ENCODE results near the gene MRPS9. TPM values are rescaled to one million over a fixed set of nuclear protein-coding genes. Genes with fewer than 3 reads are reported as not detected.

The MRPS9 gene
- total and polyA plus RNA-seq, 9 of the 15 experiments (the other 6 are each of a cell fraction or from before 2014, with no cell fraction given) = 46.2 to 143 (median 65.6) TPM

- peak; percentile 53; the same call in 1 of the 2 replicates for TF ChIP-seq SMC3 (conservative IDR thresholded peaks at IDR 0.05; ENCODE audit: insufficient read depth, low read depth, low read length)
Measured at GRCh38 chr2:105114551-105114950, 76.7 kb downstream of the MRPS9 start (continued).

- Histone ChIP-seq H3K9me3 (replicated peaks; ENCODE audit: control insufficient read depth, insufficient read depth, low read depth, low read length) (no peaks in the 10 kb centered on the region; the same call in 1 of the 2 replicates), H3K36me3 (ENCODE audit: control insufficient read depth, insufficient read depth, low read length) (no peaks in the 10 kb centered on the region), H3K27me3 (ENCODE audit: control insufficient read depth in 2 of 2, insufficient read depth in 2 of 2, low read length in 2 of 2) (no peaks in the 10 kb centered on the region), H3K4me1 (replicated peaks in 1 of 2; ENCODE audit: control insufficient read depth in 2 of 2, insufficient read depth in 2 of 2, low read length in 2 of 2) (peaks cover 0 to 5% of the 10 kb centered on the region in 2 experiments; a peak in 2 of 5 replicates), H3K9ac (ENCODE audit: insufficient read depth in 1 of 2, low read depth in 2 of 2, low read length in 2 of 2) (no peak overlapping the region), H3K27ac (ENCODE audit: extremely low read depth, low read depth, low read length) (no peak overlapping the region), H3K4me2 (ENCODE audit: insufficient read depth, low read length) (no peak overlapping the region), H4K20me1 (replicated peaks; ENCODE audit: control insufficient read depth, insufficient read depth, low read length) (no peaks in the 10 kb centered on the region), H2AFZ (ENCODE audit: low read depth, low read length) (no peak overlapping the region), H3K4me3 (no peak overlapping the region), H3K79me2 (ENCODE audit: control insufficient read depth, insufficient read depth, low read length) (no peaks in the 10 kb centered on the region), H3K9me1 (ENCODE audit: control insufficient read depth, insufficient read depth, low read length) (no peaks in the 10 kb centered on the region)
- intact Hi-C loops (cut with micrococcal nuclease) = loop anchor here (10.0 kb wide), 1 partner anchor 408 kb away; no protein-coding TSS in a partner anchor
- in situ Hi-C loops (cut with MboI) = loop anchor here (5.0 to 25.0 kb wide), 2 partner anchors 176 to 421 kb away; no protein-coding TSS in a partner anchor
- POLR2A ChIA-PET = interaction anchor here (0.6 to 1.1 kb wide), 4 partner anchors 8 to 248 kb away, joined by 3 to 4 read pairs (median 3); no protein-coding TSS in a partner anchor
- CTCF ChIA-PET (ENCODE audit: low intra/inter-chr PET ratio) = interaction anchor here (0.9 kb wide), 1 partner anchor 178 kb away, joined by 5 read pairs; no protein-coding TSS in a partner anchor
- BruUV-seq (replicated peaks) = no TSS peak
- no peak for FAIRE-seq
- no peak for DNase-seq (ENCODE audit: extremely low read depth in 1 of 4, low spot score in 3 of 4)
- WGBS (ENCODE audit: insufficient coverage, low coverage, missing lambda C conversion rate) = 29% methylated on average over 5 of the region's 5 CpGs
- no peak; the same call in 2 of the 3 replicates for ATAC-seq
- no peak for TF ChIP-seq ZNF518B (CRISPR knock-in tag; IDR thresholded peaks at IDR 0.05)
- no peak for TF ChIP-seq XRCC4 (IDR thresholded peaks at IDR 0.05; ENCODE audit: extremely low read depth, insufficient read depth, insufficient read length)
- TF ChIP-seq PHF8 (IDR thresholded peaks at IDR 0.05; ENCODE audit: borderline replicate concordance, low read length) = no peak
- no peak for TF ChIP-seq UBTF (IDR thresholded peaks at IDR 0.05; ENCODE audit: borderline replicate concordance in 1 of 2, low read depth in 2 of 2, low read length in 2 of 2)
- TF ChIP-seq SAFB (IDR thresholded peaks at IDR 0.05; ENCODE audit: borderline replicate concordance, low read depth, low read length) = no peak
- TF ChIP-seq CBX1 (IDR thresholded peaks at IDR 0.05; ENCODE audit: low read depth) = no peak
- TF ChIP-seq NFIX (CRISPR knock-in tag; IDR thresholded peaks at IDR 0.05; ENCODE audit: low read depth) = no peak
- no peak for TF ChIP-seq CREB3 (tag; conservative IDR thresholded peaks at IDR 0.05; ENCODE audit: low read depth)
Measured at GRCh38 chr2:105116348-105116747, 78.5 kb downstream of the MRPS9 start.

Data from K562 (cell line).